HCT116 (cell line): ENCODE results near the gene IL17RB. TPM values are rescaled to one million over a fixed set of nuclear protein-coding genes. Genes with fewer than 3 reads are reported as not detected.

Source experiments
- ATAC-seq: fragments of 200-7000 bp; cut with Tn5 transposase; 2 replicates; pipeline ENCODE4 v1.9.1; 2020; ENCODE audit warnings: mild to moderate bottlenecking, moderate library complexity
- BruUV-seq: library from RNA; stranded (reverse); fragments of 400-500 nt; replicated peaks from 2 replicates; lab custom pipeline; 2021; lab: Mats Ljungman, UMichigan
- CTCF ChIA-PET: fragments of 300-600 bp; sonication (Branson Sonifier 250); formaldehyde crosslinking; loops from one replicate; lab custom pipeline; 2021; ENCODE audit warnings: antibody characterized with exemption; lab: Charles Lee
- POLR2A ChIA-PET: fragments of 300-600, 350-600 bp; sonication (Branson Sonifier 250); formaldehyde crosslinking; loops from one replicate; lab custom pipeline; 2021; ENCODE audit warnings: antibody characterized with exemption; lab: Charles Lee
- RAD21 ChIA-PET, 2 experiments: fragments of 300-600 bp; sonication (Branson Sonifier 250); formaldehyde crosslinking; loops; one replicate each; lab custom pipeline; 2023; ENCODE audit warnings: low total read pairs in 2 of 2; ENCODE audit not compliant: uncharacterized antibody in 2 of 2, unreplicated experiment in 2 of 2, low non-redundant PET in 1 of 2; lab: Charles Lee
- DNase-seq: peaks from one replicate; pipeline ENCODE4 v3.0.0-alpha.2; 2010; ENCODE audit warnings: low read depth, low spot score
- H2AFZ ChIP-seq: fragments of 200-600 bp; shearing (Covaris generic), sonication (generic); 2 replicates; pipeline ENCODE4 v1.6.1; 2017; ENCODE audit warnings: low read depth, mixed run types, mixed read lengths, antibody characterized with exemption, low read length; ENCODE audit not compliant: poor library complexity, severe bottlenecking
- H3K27ac ChIP-seq: 2 replicates; pipeline ENCODE4 v1.5.1; 2012; ENCODE audit warnings: low read depth, low read length
- H3K27me3 ChIP-seq: fragments of 200-600 bp; sonication (generic); 2 replicates; pipeline ENCODE4 v1.6.1; 2016; ENCODE audit warnings: mixed run types, low read length, mixed read lengths; ENCODE audit not compliant: insufficient read depth
- H3K36me3 ChIP-seq, 2 experiments: fragments of 200-500 bp in 1 of 2; fragments of 200-600 bp in 1 of 2; sonication (Bioruptor generic) in 1 of 2; sonication (generic) in 1 of 2; 2 replicates each; pipeline versions ENCODE4 v1.5.1 to v1.6.1; 2014 to 2016; ENCODE audit warnings: low read length in 2 of 2, inconsistent platforms in 1 of 2, mixed read lengths in 1 of 2, mixed run types in 1 of 2; ENCODE audit not compliant: insufficient read depth in 2 of 2, control insufficient read depth in 1 of 2
- H3K4me1 ChIP-seq, 2 experiments: fragments of 200-600 bp in 1 of 2; sonication (generic) in 1 of 2; 2 replicates each; pipeline versions ENCODE4 v1.5.1 to v1.6.1; 2012 to 2017; ENCODE audit warnings: low read length in 2 of 2, inconsistent platforms in 1 of 2, mild to moderate bottlenecking in 1 of 2, mixed read lengths in 1 of 2, mixed run types in 1 of 2, moderate library complexity in 1 of 2; ENCODE audit not compliant: insufficient read depth in 2 of 2, control insufficient read depth in 1 of 2
- H3K4me2 ChIP-seq: fragments of 200-600 bp; sonication (generic); 2 replicates; pipeline ENCODE4 v1.6.1; 2017; ENCODE audit warnings: mixed run types, low read length, mixed read lengths
- H3K4me3 ChIP-seq, 2 experiments: fragments of 200-600 bp in 1 of 2; sonication (generic) in 1 of 2; replicated peaks in 1 of 2; 2 replicates each; pipeline ENCODE4 v1.5.1; 2011 to 2016; ENCODE audit warnings: low read length in 2 of 2, control low read depth in 1 of 2, low read depth in 1 of 2, mild to moderate bottlenecking in 1 of 2, mixed read lengths in 1 of 2, mixed run types in 1 of 2
- H3K79me2 ChIP-seq: fragments of 200-600 bp; sonication (generic); 2 replicates; pipeline ENCODE4 v1.6.1; 2017; ENCODE audit warnings: mild to moderate bottlenecking, mixed run types, low read length, moderate library complexity, mixed read lengths; ENCODE audit not compliant: insufficient read depth
- H3K9ac ChIP-seq: fragments of 200-600 bp; sonication (generic); 2 replicates; pipeline ENCODE4 v1.6.1; 2016; ENCODE audit warnings: low read length, mixed read lengths
- H3K9me2 ChIP-seq: fragments of 200-600 bp; sonication (generic), shearing (Covaris generic); 2 replicates; pipeline ENCODE4 v1.6.1; 2017; ENCODE audit warnings: mixed run types, mild to moderate bottlenecking, moderate library complexity; ENCODE audit not compliant: insufficient read depth
- H3K9me3 ChIP-seq, 2 experiments: fragments of 200-500 bp in 1 of 2; fragments of 200-600 bp in 1 of 2; sonication (Bioruptor generic) in 1 of 2; sonication (generic) in 1 of 2; 2 replicates each; pipeline ENCODE4 v1.6.1; 2014 to 2017; ENCODE audit warnings: low read length in 2 of 2, mixed read lengths in 2 of 2, inconsistent platforms in 1 of 2, low read depth in 1 of 2, mild to moderate bottlenecking in 1 of 2, mixed run types in 1 of 2, moderate library complexity in 1 of 2; ENCODE audit not compliant: control insufficient read depth in 1 of 2, insufficient read depth in 1 of 2
- H4K20me1 ChIP-seq: fragments of 200-600 bp; sonication (generic), shearing (Covaris generic); 2 replicates; pipeline ENCODE4 v1.6.1; 2017; ENCODE audit warnings: mixed run types, mild to moderate bottlenecking, moderate library complexity; ENCODE audit not compliant: insufficient read depth
- CBX3 ChIP-seq: IDR thresholded peaks from 2 replicates; pipeline ENCODE4 v1.6.1; 2012; ENCODE audit warnings: low read depth
- CEBPB ChIP-seq: IDR thresholded peaks from 2 replicates; pipeline ENCODE4 v1.6.1; 2012; ENCODE audit warnings: low read depth
- EGR1 ChIP-seq: IDR thresholded peaks from 2 replicates; pipeline ENCODE4 v1.6.1; 2012; ENCODE audit warnings: low read depth
- EZH2 ChIP-seq: fragments of 200-600 bp; sonication (generic); IDR thresholded peaks from 2 replicates; pipeline ENCODE4 v1.6.1; 2017; ENCODE audit warnings: antibody characterized with exemption, mixed run types
- FOSL1 ChIP-seq: IDR thresholded peaks from 2 replicates; pipeline ENCODE4 v1.6.1; 2012; ENCODE audit warnings: low read depth
- JUND ChIP-seq: IDR thresholded peaks from 2 replicates; pipeline ENCODE4 v1.6.1; 2012
- POLR2A ChIP-seq: IDR thresholded peaks from 2 replicates; pipeline ENCODE4 v1.7.0; 2011; ENCODE audit warnings: borderline replicate concordance; ENCODE audit not compliant: insufficient read depth, insufficient read length; ENCODE audit errors: extremely low read depth
- POLR2AphosphoS5 ChIP-seq: IDR thresholded peaks from 2 replicates; pipeline ENCODE4 v1.6.1; 2011; ENCODE audit warnings: mild to moderate bottlenecking, low read depth, low read length, moderate library complexity
- RAD21 ChIP-seq: IDR thresholded peaks from 2 replicates; pipeline ENCODE4 v1.6.1; 2012; ENCODE audit warnings: low read depth, mild to moderate bottlenecking
- SIN3A ChIP-seq: IDR thresholded peaks from 2 replicates; pipeline ENCODE4 v1.6.1; 2012; ENCODE audit warnings: low read depth
- SP1 ChIP-seq: IDR thresholded peaks from 2 replicates; pipeline ENCODE4 v1.6.1; 2012; ENCODE audit warnings: low read depth
- SRF ChIP-seq: IDR thresholded peaks from 2 replicates; pipeline ENCODE4 v1.6.1; 2012; ENCODE audit warnings: low read depth
- TCF7L2 ChIP-seq: IDR thresholded peaks from 2 replicates; pipeline ENCODE4 v1.7.0; 2011; ENCODE audit warnings: borderline replicate concordance, inconsistent platforms; ENCODE audit not compliant: insufficient read depth, insufficient read length; ENCODE audit errors: extremely low read depth
- YY1 ChIP-seq: IDR thresholded peaks from 2 replicates; pipeline ENCODE4 v1.6.1; 2011; ENCODE audit warnings: low read length, low read depth, moderate library complexity, mild to moderate bottlenecking; ENCODE audit not compliant: insufficient replicate concordance; ENCODE audit errors: extremely low read depth
- ZNF274 ChIP-seq: fragments of 200-500 bp; sonication (Bioruptor generic); IDR thresholded peaks from 2 replicates; pipeline ENCODE4 v1.6.1; 2014; ENCODE audit warnings: mild to moderate bottlenecking, low read depth, low read length, inconsistent platforms
- intact Hi-C: fragments of 100-400 bp; cut with micrococcal nuclease; formaldehyde crosslinking; loops from 2 replicates; pipeline ENCODE4 v1.10.0; 2022
- total RNA-seq: library from RNA; stranded (reverse); gene quantifications from one replicate; pipeline ENCODE4 v1.2.1, GENCODE V29; 2021; ENCODE audit not compliant: unreplicated experiment
- TF ChIP-seq, protein P1 (sequence below): IDR thresholded peaks from 2 replicates; pipeline ENCODE4 v1.6.1; 2011; ENCODE audit warnings: mild to moderate bottlenecking, low read length, moderate library complexity; ENCODE audit not compliant: insufficient replicate concordance; ENCODE audit errors: extremely low read depth
- TF ChIP-seq, protein P2 (sequence below): IDR thresholded peaks from 2 replicates; pipeline ENCODE4 v1.6.1; 2012; ENCODE audit warnings: low read depth
- TF ChIP-seq, protein P3 (sequence below): IDR thresholded peaks from 2 replicates; pipeline ENCODE4 v1.6.1; 2012
- TF ChIP-seq, protein P4 (sequence below): IDR thresholded peaks from 2 replicates; pipeline ENCODE4 v1.6.1; 2012

The IL17RB gene
- total RNA-seq, 1 experiment from 2014 or later = 8.3 TPM

DNA sequence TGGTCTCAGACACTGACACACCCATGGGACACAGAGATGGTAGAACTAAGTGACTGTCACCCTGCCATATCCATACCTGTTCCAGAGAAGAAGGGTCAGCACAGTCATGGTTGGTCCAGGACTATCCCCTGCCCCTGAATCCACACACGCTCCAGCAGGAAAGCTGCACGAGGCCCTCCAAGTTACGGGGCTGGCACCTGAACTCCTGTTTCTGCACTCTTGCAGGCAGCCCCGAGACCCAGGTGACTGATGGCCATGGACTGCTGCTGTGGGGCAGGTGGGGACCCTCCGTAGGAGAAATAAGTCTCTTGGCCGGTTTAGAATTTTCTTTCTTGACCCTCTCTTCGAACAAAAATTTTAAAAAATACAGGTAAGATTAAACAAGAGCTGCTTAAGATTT, 30.7 kb upstream of the IL17RB start (continued):
- TF ChIP-seq, protein P1, sequence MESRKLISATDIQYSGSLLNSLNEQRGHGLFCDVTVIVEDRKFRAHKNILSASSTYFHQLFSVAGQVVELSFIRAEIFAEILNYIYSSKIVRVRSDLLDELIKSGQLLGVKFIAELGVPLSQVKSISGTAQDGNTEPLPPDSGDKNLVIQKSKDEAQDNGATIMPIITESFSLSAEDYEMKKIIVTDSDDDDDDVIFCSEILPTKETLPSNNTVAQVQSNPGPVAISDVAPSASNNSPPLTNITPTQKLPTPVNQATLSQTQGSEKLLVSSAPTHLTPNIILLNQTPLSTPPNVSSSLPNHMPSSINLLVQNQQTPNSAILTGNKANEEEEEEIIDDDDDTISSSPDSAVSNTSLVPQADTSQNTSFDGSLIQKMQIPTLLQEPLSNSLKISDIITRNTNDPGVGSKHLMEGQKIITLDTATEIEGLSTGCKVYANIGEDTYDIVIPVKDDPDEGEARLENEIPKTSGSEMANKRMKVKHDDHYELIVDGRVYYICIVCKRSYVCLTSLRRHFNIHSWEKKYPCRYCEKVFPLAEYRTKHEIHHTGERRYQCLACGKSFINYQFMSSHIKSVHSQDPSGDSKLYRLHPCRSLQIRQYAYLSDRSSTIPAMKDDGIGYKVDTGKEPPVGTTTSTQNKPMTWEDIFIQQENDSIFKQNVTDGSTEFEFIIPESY = no peak
- TF ChIP-seq POLR2AphosphoS5 = no peak
- TF ChIP-seq SIN3A = no peak
- TF ChIP-seq FOSL1 = no peak
- no peak for TF ChIP-seq ZNF274

DNA sequence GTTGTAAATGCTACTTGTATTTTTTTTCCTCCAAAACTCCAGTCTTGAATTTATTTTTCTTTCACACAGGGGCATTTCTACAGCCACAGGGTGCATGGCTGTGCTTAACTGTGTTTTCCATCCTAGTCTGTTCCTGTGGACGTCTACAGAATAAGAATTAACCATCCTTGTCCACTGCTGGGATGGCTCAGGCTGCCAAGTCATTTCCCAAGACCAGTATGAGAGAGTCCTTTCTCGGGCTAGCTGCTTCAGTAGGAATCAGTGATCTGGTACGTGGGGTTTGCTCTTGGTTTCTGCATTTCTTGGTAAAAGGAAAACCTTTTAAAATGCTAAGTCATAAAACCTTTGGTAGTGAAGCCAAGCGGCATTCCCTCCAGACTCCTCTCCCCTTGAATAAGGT, 29.9 kb upstream of the IL17RB start:
- Histone ChIP-seq H3K4me3 (no peak overlapping the region), H3K27ac (no peak overlapping the region), H3K9me2 (no peaks in the 10 kb centered on the region), H3K4me2 (no peak overlapping the region), H3K27me3 (no peaks in the 10 kb centered on the region), H3K9me3 (no peaks in the 10 kb centered on the region), H4K20me1 (no peaks in the 10 kb centered on the region), H3K4me1 (no peaks in the 10 kb centered on the region), H2AFZ (no peak overlapping the region), H3K79me2 (no peaks in the 10 kb centered on the region), H3K9ac (no peak overlapping the region), H3K36me3 (no peaks in the 10 kb centered on the region; a peak in 1 of 4 replicates)
- DNase-seq (no peak), ATAC-seq (no peak)
- ChIA-PET POLR2A (no interaction called here), RAD21 (no interaction called here), CTCF (no interaction called here)
- BruUV-seq = no TSS peak
- intact Hi-C loops = no loop called here
- no peak for TF ChIP-seq RAD21
- TF ChIP-seq, protein P1 = no peak
- no peak for TF ChIP-seq SP1
- TF ChIP-seq SIN3A = no peak
- no peak for TF ChIP-seq POLR2A
- no peak for TF ChIP-seq CEBPB
- no peak for TF ChIP-seq FOSL1
- TF ChIP-seq POLR2AphosphoS5 = no peak
- no peak for TF ChIP-seq EGR1
- no peak for TF ChIP-seq YY1
- no peak for TF ChIP-seq ZNF274
- no peak for TF ChIP-seq TCF7L2
- TF ChIP-seq, protein P2, sequence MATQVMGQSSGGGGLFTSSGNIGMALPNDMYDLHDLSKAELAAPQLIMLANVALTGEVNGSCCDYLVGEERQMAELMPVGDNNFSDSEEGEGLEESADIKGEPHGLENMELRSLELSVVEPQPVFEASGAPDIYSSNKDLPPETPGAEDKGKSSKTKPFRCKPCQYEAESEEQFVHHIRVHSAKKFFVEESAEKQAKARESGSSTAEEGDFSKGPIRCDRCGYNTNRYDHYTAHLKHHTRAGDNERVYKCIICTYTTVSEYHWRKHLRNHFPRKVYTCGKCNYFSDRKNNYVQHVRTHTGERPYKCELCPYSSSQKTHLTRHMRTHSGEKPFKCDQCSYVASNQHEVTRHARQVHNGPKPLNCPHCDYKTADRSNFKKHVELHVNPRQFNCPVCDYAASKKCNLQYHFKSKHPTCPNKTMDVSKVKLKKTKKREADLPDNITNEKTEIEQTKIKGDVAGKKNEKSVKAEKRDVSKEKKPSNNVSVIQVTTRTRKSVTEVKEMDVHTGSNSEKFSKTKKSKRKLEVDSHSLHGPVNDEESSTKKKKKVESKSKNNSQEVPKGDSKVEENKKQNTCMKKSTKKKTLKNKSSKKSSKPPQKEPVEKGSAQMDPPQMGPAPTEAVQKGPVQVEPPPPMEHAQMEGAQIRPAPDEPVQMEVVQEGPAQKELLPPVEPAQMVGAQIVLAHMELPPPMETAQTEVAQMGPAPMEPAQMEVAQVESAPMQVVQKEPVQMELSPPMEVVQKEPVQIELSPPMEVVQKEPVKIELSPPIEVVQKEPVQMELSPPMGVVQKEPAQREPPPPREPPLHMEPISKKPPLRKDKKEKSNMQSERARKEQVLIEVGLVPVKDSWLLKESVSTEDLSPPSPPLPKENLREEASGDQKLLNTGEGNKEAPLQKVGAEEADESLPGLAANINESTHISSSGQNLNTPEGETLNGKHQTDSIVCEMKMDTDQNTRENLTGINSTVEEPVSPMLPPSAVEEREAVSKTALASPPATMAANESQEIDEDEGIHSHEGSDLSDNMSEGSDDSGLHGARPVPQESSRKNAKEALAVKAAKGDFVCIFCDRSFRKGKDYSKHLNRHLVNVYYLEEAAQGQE = no peak
- TF ChIP-seq, protein P3, sequence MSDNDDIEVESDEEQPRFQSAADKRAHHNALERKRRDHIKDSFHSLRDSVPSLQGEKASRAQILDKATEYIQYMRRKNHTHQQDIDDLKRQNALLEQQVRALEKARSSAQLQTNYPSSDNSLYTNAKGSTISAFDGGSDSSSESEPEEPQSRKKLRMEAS = no peak
- TF ChIP-seq SRF = no peak
- TF ChIP-seq EZH2 = no peak
- no peak for TF ChIP-seq CBX3
- no peak for TF ChIP-seq JUND
- TF ChIP-seq, protein P4, sequence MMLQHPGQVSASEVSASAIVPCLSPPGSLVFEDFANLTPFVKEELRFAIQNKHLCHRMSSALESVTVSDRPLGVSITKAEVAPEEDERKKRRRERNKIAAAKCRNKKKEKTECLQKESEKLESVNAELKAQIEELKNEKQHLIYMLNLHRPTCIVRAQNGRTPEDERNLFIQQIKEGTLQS = no peak
